Stimulated activated CD4-positive, alpha-beta T cell treated with anti-CD3 and anti-CD28 coated beads, Interleukin-1b, Interleukin-23, amount 100 ng/mL, for 1 hour (primary cell): ENCODE measurements around the gene GRK3.
"Not testable (repeated sequence)": the region's sequence is repeated elsewhere in the genome, so short reads cannot be mapped to it uniquely, and the experiment has no call there.

Source experiments
- DNase-seq, 2 donors: peaks; one replicate each; pipeline ENCODE4 v3.0.0-alpha.2; 2020; ENCODE audit warnings: low read depth in 2 of 2

Gene GRK3

GRCh38 chr22:25698978-25699377, 134.5 kb downstream of the GRK3 start:
- no peak for DNase-seq

- no peak for DNase-seq
These were observed 136.7 kb downstream of the GRK3 start for GRCh38 chr22:25701056-25701780.

GRCh38 chr22:25702040-25702439, 137.6 kb downstream of the GRK3 start:
- no peak for DNase-seq

- no peak for DNase-seq
These were observed 138.2 kb downstream of the GRK3 start for GRCh38 chr22:25702571-25703167.

- DNase-seq: no peak
These were observed 140.2 kb downstream of the GRK3 start for GRCh38 chr22:25704701-25705100.

GRCh38 chr22:25706197-25706596, 141.7 kb downstream of the GRK3 start:
- no peak for DNase-seq

- not testable (repeated sequence) for DNase-seq
These were observed 144.0 kb downstream of the GRK3 start for GRCh38 chr22:25708430-25708829.

DNA sequence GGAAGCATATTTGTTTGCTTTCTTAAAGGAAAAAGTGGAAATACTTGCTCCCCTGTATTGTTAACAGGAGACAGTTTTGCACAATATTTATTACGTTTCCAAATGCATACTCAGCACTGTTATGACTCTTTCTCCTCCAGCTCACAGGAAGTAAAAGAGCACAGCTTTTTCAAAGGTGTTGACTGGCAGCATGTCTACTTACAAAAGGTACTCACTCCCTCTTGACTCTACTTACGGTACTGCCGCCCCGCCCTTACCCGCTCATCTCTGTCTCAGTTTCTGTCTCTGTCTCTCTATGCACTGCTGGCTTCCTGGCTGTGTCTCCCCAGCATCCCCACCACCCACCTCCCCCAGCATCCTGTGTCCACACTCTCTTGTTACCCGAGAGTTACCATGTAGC, 145.3 kb downstream of the GRK3 start:
- DNase-seq: no peak

- no peak for DNase-seq
These were observed 146.0 kb downstream of the GRK3 start for GRCh38 chr22:25710501-25710900.

- DNase-seq: no peak
These were observed 147.0 kb downstream of the GRK3 start for GRCh38 chr22:25711491-25711890.

DNA sequence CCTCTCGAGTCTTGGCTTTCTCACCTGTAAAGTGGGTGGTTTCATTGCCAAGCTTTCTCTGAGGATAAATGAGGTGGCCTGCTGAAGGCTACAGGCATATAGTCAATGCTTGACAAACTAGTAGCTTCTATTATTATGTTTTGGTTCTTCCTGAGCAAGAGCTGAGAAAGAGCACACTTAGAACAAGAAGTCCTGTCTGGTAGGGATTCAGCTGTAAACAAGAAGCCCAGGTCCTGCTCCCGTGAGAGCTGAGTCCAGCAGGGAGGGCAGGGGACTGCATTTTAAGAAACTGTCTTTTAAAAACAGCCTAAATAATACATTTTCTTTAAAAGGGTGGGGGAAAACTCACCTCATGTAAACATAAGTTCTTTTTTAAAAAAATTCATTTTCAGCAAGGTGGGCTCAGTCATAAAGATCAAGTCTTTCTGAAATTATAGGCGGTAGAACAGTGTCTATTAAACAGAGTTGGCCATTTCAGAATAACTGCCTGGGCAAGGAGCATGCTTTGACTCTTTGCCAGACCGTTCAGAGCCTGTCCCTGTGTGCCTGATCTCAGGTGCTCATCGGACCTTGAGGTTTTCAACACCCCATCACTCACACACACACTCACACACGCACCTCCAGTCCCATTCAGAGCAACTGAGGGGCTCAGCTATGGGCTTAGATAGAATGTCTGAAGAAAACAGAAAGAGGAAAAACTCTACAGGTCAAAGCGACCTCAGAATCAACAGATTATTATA, 148.4 kb downstream of the GRK3 start:
- no peak for DNase-seq

- no peak for DNase-seq
These were observed 149.6 kb downstream of the GRK3 start for GRCh38 chr22:25714070-25714469.

GRCh38 chr22:25714739-25715138, 150.3 kb downstream of the GRK3 start:
- no peak for DNase-seq

DNA sequence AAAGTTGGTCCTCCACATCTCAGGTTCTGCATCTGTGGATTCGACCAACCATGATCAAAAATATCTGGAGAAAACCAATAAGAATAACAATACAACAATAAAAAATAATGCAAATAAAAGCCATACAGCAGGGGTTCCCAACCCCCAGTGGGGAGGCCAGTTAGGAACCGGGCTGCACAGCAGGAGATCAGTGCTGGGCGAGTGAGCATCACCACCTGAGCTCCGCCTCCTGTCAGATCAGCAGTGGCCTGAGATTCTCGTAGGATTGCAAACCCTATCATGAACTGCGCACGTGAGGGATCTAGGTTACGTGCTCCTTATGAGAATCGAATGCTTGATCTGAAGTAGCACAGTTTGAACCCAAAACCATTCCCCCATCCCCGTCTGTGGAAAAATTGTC, 152.2 kb downstream of the GRK3 start:
- DNase-seq: no peak

- no peak for DNase-seq
These were observed 153.8 kb downstream of the GRK3 start for GRCh38 chr22:25718135-25718840.

- no peak for DNase-seq
These were observed 157.7 kb downstream of the GRK3 start for GRCh38 chr22:25722223-25722622.

DNA sequence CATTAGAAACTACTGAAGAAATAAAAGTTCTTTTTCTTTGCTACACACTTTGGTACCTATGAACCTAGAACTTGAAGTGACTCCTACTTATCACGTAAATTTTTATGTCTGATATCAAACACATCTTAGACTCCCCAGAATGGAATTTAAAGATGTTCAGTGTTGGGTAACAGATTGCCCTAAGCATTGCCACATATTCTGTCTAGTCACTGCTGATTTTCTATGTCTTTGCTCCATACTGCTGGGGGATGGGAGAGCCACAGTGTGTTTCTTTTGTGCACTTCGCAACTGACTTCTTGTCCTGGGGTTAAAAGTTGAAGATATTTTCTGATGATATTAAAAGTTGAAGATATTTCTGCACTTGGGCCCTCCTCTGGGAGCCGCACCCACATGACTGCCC, 158.2 kb downstream of the GRK3 start:
- DNase-seq: no peak

DNA sequence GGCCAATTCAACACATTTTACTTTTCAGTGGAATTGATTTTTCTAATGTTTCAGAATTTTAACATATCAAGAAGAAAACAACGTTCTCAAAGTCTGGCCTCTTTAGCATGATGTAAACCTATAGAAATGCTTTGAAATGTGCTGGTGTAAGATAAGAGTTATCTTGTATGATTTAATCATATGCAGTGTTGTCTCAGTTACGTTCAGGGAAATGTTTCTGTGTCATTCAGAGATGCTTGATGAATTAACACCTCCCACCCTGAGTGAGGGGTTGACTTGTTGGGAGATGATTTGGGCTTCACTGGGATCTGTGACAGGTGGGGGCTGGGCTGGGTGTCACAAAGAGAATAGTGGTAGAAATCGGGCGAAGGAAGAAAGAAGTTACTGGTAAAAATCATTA, 161.8 kb downstream of the GRK3 start:
- DNase-seq: no peak

- no peak for DNase-seq
These were observed 163.6 kb downstream of the GRK3 start for GRCh38 chr22:25728071-25728470.

GRCh38 chr22:25729016-25729995, 164.8 kb downstream of the GRK3 start:
- DNase-seq: no peak

DNA sequence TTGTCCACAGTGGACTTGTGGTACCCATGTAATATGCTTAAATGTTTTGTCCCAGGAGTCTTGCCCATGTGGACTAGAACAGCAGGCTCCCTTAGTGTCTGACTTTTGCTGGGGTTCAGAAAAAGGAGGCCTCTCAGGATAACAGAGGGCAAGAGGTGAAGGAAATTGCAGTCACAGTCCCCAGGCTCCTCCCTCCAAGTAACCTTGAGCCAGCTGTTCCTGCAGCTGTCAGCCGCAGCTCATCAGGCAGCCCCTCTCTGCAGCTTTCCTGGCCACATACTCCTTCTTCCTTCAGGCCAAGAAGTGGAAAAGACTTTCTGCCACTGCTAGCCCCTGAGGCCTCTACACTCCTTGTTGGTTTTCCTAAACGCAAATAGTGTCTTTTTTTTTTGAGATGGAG, 171.2 kb downstream of the GRK3 start:
- DNase-seq: no peak
